GM12878 (cell line): Measurements from ENCODE around the gene OSBPL3. TPM values are rescaled to one million over a fixed set of nuclear protein-coding genes. Genes with fewer than 3 reads are reported as not detected.

ENCODE experiments used
- ATAC-seq: fragments of 200-7000 bp; cut with Tn5 transposase; 3 replicates; pipeline ENCODE4 v1.9.1; 2020; ENCODE audit warnings: mild to moderate bottlenecking, moderate library complexity
- BruUV-seq: library from RNA; stranded (reverse); fragments of 400-500 nt; replicated peaks from 2 replicates; lab custom pipeline; 2021; lab: Mats Ljungman, UMichigan
- CTCF ChIA-PET: fragments of 300-600 bp; sonication (Branson Sonifier 250); formaldehyde crosslinking; extraction: SDS; loops from one replicate; lab custom pipeline; 2021; ENCODE audit warnings: inconsistent platforms; lab: Yijun Ruan, JAX
- POLR2A ChIA-PET: fragments of 350-600 bp; formaldehyde crosslinking; extraction: SDS; loops from one replicate; lab custom pipeline; 2021; ENCODE audit warnings: inconsistent platforms; lab: Charles Lee
- RAD21 ChIA-PET: fragments of 300-600 bp; sonication (Branson Sonifier 250); formaldehyde crosslinking; loops from one replicate; lab custom pipeline; 2023; ENCODE audit warnings: antibody characterized with exemption; ENCODE audit not compliant: unreplicated experiment; lab: Charles Lee
- SMC1A ChIA-PET: fragments of 300-600 bp; sonication (Branson Sonifier 250); formaldehyde crosslinking; loops from one replicate; lab custom pipeline; 2023; ENCODE audit not compliant: unreplicated experiment, uncharacterized antibody; lab: Charles Lee
- DNase-seq: peaks from one replicate; pipeline ENCODE4 v3.0.0-alpha.2; 2011; ENCODE audit warnings: low read depth, low spot score
- FAIRE-seq: peaks from 3 replicates; lab custom pipeline; 2011; peaks lifted over from hg19 to GRCh38; lab: Jason Lieb, UNC
- H2AFZ ChIP-seq: 2 replicates; pipeline ENCODE4 v1.6.0; 2011; ENCODE audit warnings: low read depth, low read length, control low read depth; ENCODE audit not compliant: control insufficient read depth
- H3K27ac ChIP-seq: 2 replicates; pipeline ENCODE4 v1.5.1; 2011; ENCODE audit warnings: control low read depth; ENCODE audit not compliant: control insufficient read depth, insufficient read depth
- H3K27me3 ChIP-seq, 2 experiments: replicated peaks in 1 of 2; 2 replicates each; pipeline versions ENCODE4 v1.6.0 to v1.6.1; 2011; ENCODE audit warnings: low read length in 1 of 2; ENCODE audit not compliant: control insufficient read depth in 2 of 2, insufficient read depth in 2 of 2
- H3K36me3 ChIP-seq, 2 experiments: 2 replicates each; pipeline ENCODE4 v1.5.1; 2011; ENCODE audit warnings: low read length in 1 of 2; ENCODE audit not compliant: control insufficient read depth in 2 of 2, insufficient read depth in 2 of 2
- H3K4me1 ChIP-seq: 2 replicates; pipeline ENCODE4 v1.6.1; 2011; ENCODE audit warnings: mild to moderate bottlenecking, low read length, moderate library complexity, mixed read lengths; ENCODE audit not compliant: control insufficient read depth, insufficient read depth
- H3K4me2 ChIP-seq: 2 replicates; pipeline ENCODE4 v1.6.0; 2011; ENCODE audit warnings: control low read depth; ENCODE audit not compliant: control insufficient read depth, insufficient read depth
- H3K4me3 ChIP-seq: fragments of 200-600 bp; sonication (generic); 2 replicates; pipeline ENCODE4 v1.5.1; 2016
- H3K79me2 ChIP-seq: 2 replicates; pipeline ENCODE4 v1.6.0; 2011; ENCODE audit warnings: low read length; ENCODE audit not compliant: control insufficient read depth, insufficient read depth
- H3K9ac ChIP-seq: 2 replicates; pipeline ENCODE4 v1.8.0; 2011; ENCODE audit warnings: low read length, control low read depth, mixed read lengths; ENCODE audit not compliant: control insufficient read depth, insufficient read depth
- H3K9me3 ChIP-seq: replicated peaks from 3 replicates; pipeline ENCODE4 v1.5.1; 2011; ENCODE audit warnings: mild to moderate bottlenecking, low read length; ENCODE audit not compliant: control insufficient read depth, insufficient read depth
- H4K20me1 ChIP-seq: 2 replicates; pipeline ENCODE4 v1.6.0; 2011; ENCODE audit not compliant: control insufficient read depth, insufficient read depth
- CEBPB ChIP-seq, 2 experiments: fragments of 150-350 bp in 1 of 2; IDR thresholded peaks; 2 replicates each; pipeline ENCODE4 v1.6.1; 2012 to 2014; ENCODE audit warnings: low read depth in 2 of 2, low read length in 2 of 2, borderline replicate concordance in 1 of 2, inconsistent platforms in 1 of 2
- EED ChIP-seq: sonication (generic); IDR thresholded peaks from 2 replicates; pipeline ENCODE4 v1.6.1; 2016; ENCODE audit warnings: antibody characterized with exemption, low read depth
- ESRRA ChIP-seq: IDR thresholded peaks from 2 replicates; pipeline ENCODE4 v1.6.1; 2012; ENCODE audit warnings: mild to moderate bottlenecking, low read length, improper control_type of control experiment
- ETV6 ChIP-seq, 2 experiments: fragments of 450-650 bp in 1 of 2; IDR thresholded peaks in 1 of 2; conservative IDR thresholded peaks in 1 of 2; 2 replicates each; pipeline ENCODE4 v1.6.1; 2014; ENCODE audit warnings: antibody characterized with exemption in 1 of 2, borderline replicate concordance in 1 of 2, low read depth in 1 of 2, mild to moderate bottlenecking in 1 of 2, moderate library complexity in 1 of 2
- MEF2A ChIP-seq: IDR thresholded peaks from 2 replicates; pipeline ENCODE4 v1.6.1; 2011; ENCODE audit warnings: low read depth, mild to moderate bottlenecking, low read length, moderate library complexity; ENCODE audit not compliant: insufficient read depth
- MXI1 ChIP-seq: fragments of 150-350 bp; IDR thresholded peaks from 2 replicates; pipeline ENCODE4 v1.6.1; 2011; ENCODE audit warnings: low read depth, mild to moderate bottlenecking, inconsistent platforms, low read length, improper control_type of control experiment
- NFYB ChIP-seq: IDR thresholded peaks from 2 replicates; pipeline ENCODE4 v1.6.1; 2011; ENCODE audit warnings: low read depth, mild to moderate bottlenecking, low read length, improper control_type of control experiment, moderate library complexity; ENCODE audit not compliant: insufficient read depth
- NR2C2 ChIP-seq: IDR thresholded peaks from 2 replicates; pipeline ENCODE4 v1.6.1; 2011; ENCODE audit warnings: borderline replicate concordance, low read depth; ENCODE audit not compliant: control insufficient read depth, insufficient read length
- RAD51 ChIP-seq: fragments of 450-650 bp; IDR thresholded peaks from 2 replicates; pipeline ENCODE4 v1.6.1; 2016; ENCODE audit warnings: moderate library complexity, mild to moderate bottlenecking, inconsistent platforms
- RB1 ChIP-seq: fragments of 450-650 bp; formaldehyde crosslinking; IDR thresholded peaks from 2 replicates; pipeline ENCODE4 v1.6.1; 2017; ENCODE audit warnings: mild to moderate bottlenecking, borderline replicate concordance
- RBBP5 ChIP-seq: fragments of 200-600 bp; sonication (generic); conservative IDR thresholded peaks from 2 replicates; pipeline ENCODE4 v1.6.1; 2016
- RELA ChIP-seq: fragments of 450-650 bp; IDR thresholded peaks from 2 replicates; pipeline ENCODE4 v1.8.0; 2014; ENCODE audit warnings: borderline replicate concordance; ENCODE audit not compliant: partially characterized antibody
- SIN3A ChIP-seq: IDR thresholded peaks from 2 replicates; pipeline ENCODE4 v1.6.1; 2012; ENCODE audit warnings: low read depth, low read length, improper control_type of control experiment
- SUZ12 ChIP-seq: fragments of 200-600 bp; sonication (generic); IDR thresholded peaks from one replicate; pipeline ENCODE4 v1.6.1; 2018; ENCODE audit warnings: antibody characterized with exemption, mild to moderate bottlenecking; ENCODE audit not compliant: unreplicated experiment
- TCF12 ChIP-seq: IDR thresholded peaks from 2 replicates; pipeline ENCODE4 v1.6.1; 2011; ENCODE audit warnings: low read depth, mild to moderate bottlenecking, low read length
- YY1 ChIP-seq: IDR thresholded peaks from 2 replicates; pipeline ENCODE4 v1.6.1; 2011; ENCODE audit warnings: low read depth, mild to moderate bottlenecking, low read length
- ZNF24 ChIP-seq: fragments of 450-650 bp; IDR thresholded peaks from 2 replicates; pipeline ENCODE4 v1.6.1; 2017; ENCODE audit warnings: antibody characterized with exemption, mild to moderate bottlenecking
- WGBS: methylation state at CpG from one replicate; pipeline ENCODE4 v1.1.6; 2016; ENCODE audit warnings: low lambda C conversion rate; ENCODE audit not compliant: insufficient replicate concordance, insufficient coverage; ENCODE audit errors: missing lambda C conversion rate; 5-methylcytosine and 5-hydroxymethylcytosine counted together
- in situ Hi-C: fragments of 300-500 bp; cut with MboI; formaldehyde crosslinking; loops from 9 replicates; pipeline ENCODE4 v1.14.3; 2018; ENCODE audit warnings: mixed read lengths
- intact Hi-C: fragments of 100-400 bp; cut with micrococcal nuclease; formaldehyde crosslinking; loops from one replicate; pipeline ENCODE4 v1.14.2; 2022; ENCODE audit not compliant: unreplicated experiment
- polyA plus RNA-seq, 11 experiments: library from polyadenylated mRNA; depleted of rRNA in 4 of 11; unstranded in 6 of 11; stranded (reverse) in 5 of 11; fragments of >200 nt; fragmentation: Nextera tagmentation in 4 of 11; fragmentation: Illumina TruSeq in 1 of 11; extraction: Ambion mirVana in 4 of 11; extraction: Trizol in 1 of 11; gene quantifications; 1 replicate in 1 of 11; 2 replicates in 10 of 11; pipeline versions ENCODE4 v1.2.1 to v1.2.3, GENCODE V29; 2011 to 2016; ENCODE audit warnings: inconsistent platforms in 2 of 11, missing spikeins in 2 of 11, low read depth in 1 of 11
- total RNA-seq, 4 experiments: library from RNA; depleted of rRNA in 3 of 4; stranded (reverse); fragments of >200 nt in 3 of 4; fragmentation: Illumina TruSeq in 1 of 4; extraction: Trizol in 1 of 4; gene quantifications; 2 replicates each; pipeline versions ENCODE4 v1.2.1 to v1.2.3, GENCODE V29; 2013 to 2021
- TF ChIP-seq, protein P1 (sequence below): fragments of 450-650 bp; IDR thresholded peaks from 2 replicates; pipeline ENCODE4 v1.6.1; 2017; ENCODE audit warnings: low read depth, mild to moderate bottlenecking, moderate library complexity
- TF ChIP-seq, protein P2 (sequence below): fragments of 150-350 bp; IDR thresholded peaks from 2 replicates; pipeline ENCODE4 v1.6.1; 2014; ENCODE audit warnings: mild to moderate bottlenecking, low read depth, low read length

Gene OSBPL3
- total and polyA plus RNA-seq, 10 of the 15 experiments (the other 5 are each of a cell fraction or from before 2014, with no cell fraction given): 6.1 to 46.6 (median 27.0) TPM

DNA sequence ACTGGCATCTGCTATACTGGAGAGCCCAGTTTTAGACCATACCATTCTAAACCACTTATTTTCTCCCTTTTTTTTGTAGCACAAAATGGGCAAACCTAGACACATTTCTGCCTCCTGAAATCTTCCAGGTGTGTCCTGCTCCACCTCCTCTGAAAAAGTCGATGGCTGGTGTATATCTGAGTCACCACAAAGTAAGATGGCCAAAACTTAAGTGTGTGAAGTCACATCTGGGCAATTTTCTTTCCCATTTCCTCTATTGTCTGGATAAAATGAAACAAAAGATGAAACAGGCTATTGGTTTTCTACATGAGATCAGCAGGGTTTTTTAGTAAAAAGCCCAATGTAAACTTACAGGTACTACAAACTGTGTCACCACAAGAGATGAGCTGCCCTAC, 65.5 kb downstream of the OSBPL3 start (continued):
- TF ChIP-seq YY1 (no peak), ESRRA (no peak), RB1 (no peak), EED (peak; percentile 88), RBBP5 (no peak), NR2C2 (no peak), MEF2A (no peak), CEBPB (IDR thresholded peaks at IDR 0.05; ENCODE audit: borderline replicate concordance in 1 of 2, low read depth in 2 of 2, low read length in 2 of 2) (no peak), RAD51 (no peak)
- TF ChIP-seq, protein P1, sequence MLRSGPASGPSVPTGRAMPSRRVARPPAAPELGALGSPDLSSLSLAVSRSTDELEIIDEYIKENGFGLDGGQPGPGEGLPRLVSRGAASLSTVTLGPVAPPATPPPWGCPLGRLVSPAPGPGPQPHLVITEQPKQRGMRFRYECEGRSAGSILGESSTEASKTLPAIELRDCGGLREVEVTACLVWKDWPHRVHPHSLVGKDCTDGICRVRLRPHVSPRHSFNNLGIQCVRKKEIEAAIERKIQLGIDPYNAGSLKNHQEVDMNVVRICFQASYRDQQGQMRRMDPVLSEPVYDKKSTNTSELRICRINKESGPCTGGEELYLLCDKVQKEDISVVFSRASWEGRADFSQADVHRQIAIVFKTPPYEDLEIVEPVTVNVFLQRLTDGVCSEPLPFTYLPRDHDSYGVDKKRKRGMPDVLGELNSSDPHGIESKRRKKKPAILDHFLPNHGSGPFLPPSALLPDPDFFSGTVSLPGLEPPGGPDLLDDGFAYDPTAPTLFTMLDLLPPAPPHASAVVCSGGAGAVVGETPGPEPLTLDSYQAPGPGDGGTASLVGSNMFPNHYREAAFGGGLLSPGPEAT: peak; percentile 33; the same call in 1 of the 2 replicates
- TF ChIP-seq, all 136 proteins: peak for 15

DNA sequence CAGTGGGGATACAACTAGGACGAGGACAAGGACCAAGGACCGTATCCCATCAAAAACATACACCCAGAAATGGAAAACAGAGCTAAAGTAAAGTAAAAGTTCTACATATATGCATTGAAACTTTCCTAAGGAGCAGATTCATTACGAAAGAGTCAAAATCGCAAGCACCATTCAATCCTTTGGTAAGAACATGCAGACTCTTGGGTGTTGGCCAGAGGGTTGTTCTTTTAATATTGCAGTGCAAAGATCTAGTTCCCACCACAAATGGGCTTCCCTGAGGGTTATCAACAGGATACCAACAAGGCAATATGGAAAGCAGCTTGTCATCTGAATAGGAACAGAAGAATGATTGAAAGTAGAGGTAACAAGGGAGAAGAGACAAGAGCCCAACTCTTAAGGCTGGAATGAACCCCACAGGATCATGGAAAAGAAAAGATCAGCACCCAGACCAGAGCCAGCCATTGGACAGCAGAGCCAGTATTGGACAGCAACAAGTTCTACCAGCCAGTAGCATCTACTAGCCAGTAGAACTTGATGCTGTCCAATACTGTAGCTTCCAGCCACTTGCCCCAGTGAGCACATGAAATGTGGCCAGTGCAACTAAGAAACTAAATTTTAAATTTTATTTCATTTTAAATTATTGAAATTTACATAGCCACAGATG, 66.0 kb downstream of the OSBPL3 start:
- in situ Hi-C loops (loop anchor here (5.0 to 25.0 kb wide), 2 partner anchors 48 to 1048 kb away; no protein-coding TSS in a partner anchor), intact Hi-C loops (no loop called here)
- 56% methylated on average over 4 of the region's 4 CpGs for WGBS
- ChIA-PET RAD21 (interaction anchor here (0.7 to 10.4 kb wide), 8 partner anchors 11 to 154 kb away, joined by 3 to 93 read pairs (median 4); partner anchors contain the start of gene OSBPL3), SMC1A (interaction anchor here (0.5 to 7.8 kb wide), 13 partner anchors 9 to 102 kb away, joined by 3 to 93 read pairs (median 4); no protein-coding TSS in a partner anchor), POLR2A (interaction anchor here (0.8 to 1.6 kb wide), 5 partner anchors 12 to 66 kb away, joined by 4 to 5 read pairs (median 4); partner anchors contain the start of gene OSBPL3), CTCF (interaction anchor here (0.7 to 6.7 kb wide), 6 partner anchors 9 to 102 kb away, joined by 3 to 60 read pairs (median 4); partner anchors contain the start of gene OSBPL3)
- Histone ChIP-seq H2AFZ (no peak overlapping the region), H3K9me3 (no peaks in the 10 kb centered on the region), H3K4me1 (peaks cover 74% of the 10 kb centered on the region), H3K4me3 (peak overlapping the region; percentile 14; the same call in 1 of the 2 replicates), H3K27me3 (no peaks in the 10 kb centered on the region), H3K36me3 (no peaks in the 10 kb centered on the region), H3K9ac (0 out of 2 replicates have a peak overlapping the region, but pooled peaks have one; percentile 19), H3K4me2 (peak overlapping the region; percentile 67), H4K20me1 (no peaks in the 10 kb centered on the region), H3K27ac (peak overlapping the region; percentile 70), H3K79me2 (peaks cover 92% of the 10 kb centered on the region)
- BruUV-seq: no TSS peak
- FAIRE-seq (no peak), DNase-seq (no peak), ATAC-seq (peak; percentile 1; the same call in 1 of the 3 replicates)
- TF ChIP-seq ETV6 (conservative IDR thresholded peaks at IDR 0.05 in 1 of 2, IDR thresholded peaks at IDR 0.05 in 1 of 2; ENCODE audit: borderline replicate concordance in 1 of 2, low read depth in 1 of 2) (0 out of 4 replicates have a peak, but pooled peaks of 1 of the 2 experiments have one; percentile 25), SUZ12 (no peak), TCF12 (no peak), RELA (no peak), SIN3A (no peak), NFYB (no peak), ZNF24 (no peak), MXI1 (no peak)
- TF ChIP-seq, protein P2, sequence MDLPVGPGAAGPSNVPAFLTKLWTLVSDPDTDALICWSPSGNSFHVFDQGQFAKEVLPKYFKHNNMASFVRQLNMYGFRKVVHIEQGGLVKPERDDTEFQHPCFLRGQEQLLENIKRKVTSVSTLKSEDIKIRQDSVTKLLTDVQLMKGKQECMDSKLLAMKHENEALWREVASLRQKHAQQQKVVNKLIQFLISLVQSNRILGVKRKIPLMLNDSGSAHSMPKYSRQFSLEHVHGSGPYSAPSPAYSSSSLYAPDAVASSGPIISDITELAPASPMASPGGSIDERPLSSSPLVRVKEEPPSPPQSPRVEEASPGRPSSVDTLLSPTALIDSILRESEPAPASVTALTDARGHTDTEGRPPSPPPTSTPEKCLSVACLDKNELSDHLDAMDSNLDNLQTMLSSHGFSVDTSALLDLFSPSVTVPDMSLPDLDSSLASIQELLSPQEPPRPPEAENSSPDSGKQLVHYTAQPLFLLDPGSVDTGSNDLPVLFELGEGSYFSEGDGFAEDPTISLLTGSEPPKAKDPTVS: no peak
